CD14-positive monocyte (primary cell): ENCODE results near the gene TRAPPC14. TPM values are rescaled to one million over a fixed set of nuclear protein-coding genes. Genes with fewer than 3 reads are reported as not detected.

Source experiments
- DNase-seq, 3 donors: peaks; one replicate each; pipeline ENCODE4 v3.0.0-alpha.2; 2011 to 2022
- H2AFZ ChIP-seq: 2 replicates; pipeline ENCODE4 v1.6.0; 2012; ENCODE audit warnings: mild to moderate bottlenecking, low read depth, low read length, inconsistent platforms; ENCODE audit not compliant: insufficient read depth, poor library complexity, severe bottlenecking
- H3K27ac ChIP-seq, 2 donors: 1 replicate in 1 of 2; 2 replicates in 1 of 2; pipeline ENCODE4 v1.5.1; 2012 to 2013; ENCODE audit warnings: low read length in 2 of 2, control low read depth in 1 of 2, inconsistent platforms in 1 of 2, low read depth in 1 of 2, mild to moderate bottlenecking in 1 of 2
- H3K27me3 ChIP-seq, 2 donors: one replicate each; pipeline versions ENCODE4 v1.6.0 to v1.6.1; 2011 to 2013; ENCODE audit warnings: low read length in 2 of 2; ENCODE audit not compliant: control insufficient read depth in 2 of 2, insufficient read depth in 2 of 2
- H3K36me3 ChIP-seq, 2 donors: replicated peaks in 1 of 2; 1 replicate in 1 of 2; 2 replicates in 1 of 2; pipeline versions ENCODE4 v1.5.1 to v1.6.1; 2012 to 2013; ENCODE audit warnings: low read length in 2 of 2, control low read depth in 1 of 2, inconsistent platforms in 1 of 2, mild to moderate bottlenecking in 1 of 2; ENCODE audit not compliant: insufficient read depth in 2 of 2, control insufficient read depth in 1 of 2
- H3K4me1 ChIP-seq, 2 donors: 1 replicate in 1 of 2; 2 replicates in 1 of 2; pipeline versions ENCODE4 v1.5.1 to v1.6.1; 2012 to 2013; ENCODE audit warnings: low read length in 2 of 2, control low read depth in 1 of 2, inconsistent platforms in 1 of 2, mild to moderate bottlenecking in 1 of 2, moderate library complexity in 1 of 2; ENCODE audit not compliant: insufficient read depth in 2 of 2, control insufficient read depth in 1 of 2
- H3K4me2 ChIP-seq: replicated peaks from 2 replicates; pipeline ENCODE3; 2012; ENCODE audit warnings: low read length, moderate library complexity, mild to moderate bottlenecking; ENCODE audit not compliant: poor library complexity, severe bottlenecking; ENCODE audit errors: extremely low read depth
- H3K4me3 ChIP-seq, 3 experiments: fragments of 200-600 bp in 1 of 3; sonication (generic) in 1 of 3; replicated peaks in 1 of 3; 1 replicate in 2 of 3; 2 replicates in 1 of 3; pipeline ENCODE4 v1.5.1; 2011 to 2013; ENCODE audit warnings: low read length in 3 of 3, mild to moderate bottlenecking in 3 of 3, control low read depth in 2 of 3, low read depth in 2 of 3, inconsistent platforms in 1 of 3, moderate library complexity in 1 of 3
- H3K79me2 ChIP-seq: 2 replicates; pipeline ENCODE4 v1.6.0; 2012; ENCODE audit warnings: mild to moderate bottlenecking, control low read depth, inconsistent platforms, low read length, moderate library complexity; ENCODE audit not compliant: insufficient read depth
- H3K9ac ChIP-seq: 2 replicates; pipeline ENCODE4 v1.6.0; 2017; ENCODE audit warnings: low read length, mild to moderate bottlenecking; ENCODE audit not compliant: insufficient read depth, poor library complexity, severe bottlenecking
- H3K9me3 ChIP-seq, 2 donors: replicated peaks in 1 of 2; 1 replicate in 1 of 2; 2 replicates in 1 of 2; pipeline versions ENCODE4 v1.5.1 to v1.6.1; 2012 to 2013; ENCODE audit warnings: low read length in 2 of 2, control low read depth in 1 of 2; ENCODE audit not compliant: control insufficient read depth in 1 of 2, insufficient read depth in 1 of 2
- H4K20me1 ChIP-seq: 2 replicates; pipeline ENCODE4 v1.6.0; 2012; ENCODE audit warnings: mild to moderate bottlenecking, low read length, control low read depth, moderate library complexity; ENCODE audit not compliant: insufficient read depth
- H3K27ac Mint-ChIP-seq, 7 donors: one replicate each; pipeline ENCODE4 v1.8.0; 2020; ENCODE audit warnings: mild to moderate bottlenecking in 7 of 7, mixed read lengths in 7 of 7, moderate library complexity in 6 of 7, inconsistent platforms in 2 of 7
- H3K27me3 Mint-ChIP-seq, 3 donors: one replicate each; pipeline ENCODE4 v1.8.0; 2021 to 2022; ENCODE audit warnings: low read depth in 3 of 3, mild to moderate bottlenecking in 3 of 3, mixed read lengths in 3 of 3, moderate library complexity in 3 of 3, inconsistent platforms in 1 of 3
- H3K36me3 Mint-ChIP-seq, 2 donors: one replicate each; pipeline ENCODE4 v1.8.0; 2020; ENCODE audit warnings: mixed read lengths in 2 of 2, inconsistent platforms in 1 of 2, mild to moderate bottlenecking in 1 of 2
- H3K4me1 Mint-ChIP-seq: one replicate; pipeline ENCODE4 v1.8.0; 2020; ENCODE audit warnings: mild to moderate bottlenecking, mixed read lengths
- H3K4me3 Mint-ChIP-seq, 2 donors: one replicate each; pipeline ENCODE4 v1.8.0; 2020; ENCODE audit warnings: mild to moderate bottlenecking in 2 of 2, mixed read lengths in 2 of 2, moderate library complexity in 1 of 2
- H3K9me3 Mint-ChIP-seq, 7 donors: one replicate each; pipeline ENCODE4 v1.8.0; 2020 to 2022; ENCODE audit warnings: mixed read lengths in 7 of 7, mild to moderate bottlenecking in 6 of 7, moderate library complexity in 6 of 7, inconsistent platforms in 2 of 7
- CTCF ChIP-seq: fragments of 200-600 bp; IDR thresholded peaks from one replicate; pipeline ENCODE4 v1.8.0; 2022; ENCODE audit warnings: antibody characterized with exemption, mild to moderate bottlenecking
- WGBS: methylation state at CpG from one replicate; pipeline ENCODE4 v1.1.5; 2013; ENCODE audit warnings: missing lambda C conversion rate; ENCODE audit not compliant: insufficient coverage; 5-methylcytosine and 5-hydroxymethylcytosine counted together
- intact Hi-C, 2 donors: fragments of 100-400 bp; cut with micrococcal nuclease; formaldehyde crosslinking; loops; one replicate each; pipeline versions ENCODE4 v1.15.0 to v1.15.1; 2023
- polyA plus RNA-seq, 3 donors: library from polyadenylated mRNA; depleted of rRNA in 1 of 3; unstranded in 2 of 3; stranded (reverse) in 1 of 3; fragments of 300-500 nt in 2 of 3; fragments of >200 nt in 1 of 3; fragmentation: Illumina TruSeq in 2 of 3; gene quantifications; 1 replicate in 2 of 3; 2 replicates in 1 of 3; pipeline ENCODE4 v1.2.3, GENCODE V29; 2012 to 2021

The TRAPPC14 gene
- polyA plus RNA-seq, 3 donors = 1.0 to 38.4 (median 1.6) TPM

GRCh38 chr7:100157069-100157333, 1.5 kb downstream of the TRAPPC14 start:
- H3K27me3 Mint-ChIP-seq = peaks cover 0 to 9% (median 5%) of the 10 kb centered on the region in 3 donors
- H3K9me3 Mint-ChIP-seq = no peaks in the 10 kb centered on the region
- Histone ChIP-seq H4K20me1 (peaks cover 55% of the 10 kb centered on the region), H3K4me1 (peaks cover 58 to 69% of the 10 kb centered on the region in 2 donors), H2AFZ (no peak overlapping the region), H3K9ac (peak overlapping the region; percentile 86), H3K4me2 (peak overlapping the region; percentile 94), H3K4me3 (peak overlapping the region in 2 of 3 experiments; percentile 64 to 95), H3K27me3 (no peaks in the 10 kb centered on the region), H3K27ac (peak overlapping the region; percentile 32 to 58), H3K9me3 (no peaks in the 10 kb centered on the region), H3K79me2 (peaks cover 60% of the 10 kb centered on the region), H3K36me3 (peaks cover 36 to 38% of the 10 kb centered on the region in 2 donors)
- H3K36me3 Mint-ChIP-seq = peaks cover 39 to 52% of the 10 kb centered on the region in 2 donors
- peak overlapping the region; percentile 75 to 92 (median 83) for H3K27ac Mint-ChIP-seq
- DNase-seq = no peak
- 75% methylated on average over 2 of the region's 5 CpGs for WGBS
- peaks cover 56% of the 10 kb centered on the region for H3K4me1 Mint-ChIP-seq
- H3K4me3 Mint-ChIP-seq = peak overlapping the region; percentile 78 to 91
- TF ChIP-seq CTCF = no peak
- intact Hi-C loops = no loop called here

DNA sequence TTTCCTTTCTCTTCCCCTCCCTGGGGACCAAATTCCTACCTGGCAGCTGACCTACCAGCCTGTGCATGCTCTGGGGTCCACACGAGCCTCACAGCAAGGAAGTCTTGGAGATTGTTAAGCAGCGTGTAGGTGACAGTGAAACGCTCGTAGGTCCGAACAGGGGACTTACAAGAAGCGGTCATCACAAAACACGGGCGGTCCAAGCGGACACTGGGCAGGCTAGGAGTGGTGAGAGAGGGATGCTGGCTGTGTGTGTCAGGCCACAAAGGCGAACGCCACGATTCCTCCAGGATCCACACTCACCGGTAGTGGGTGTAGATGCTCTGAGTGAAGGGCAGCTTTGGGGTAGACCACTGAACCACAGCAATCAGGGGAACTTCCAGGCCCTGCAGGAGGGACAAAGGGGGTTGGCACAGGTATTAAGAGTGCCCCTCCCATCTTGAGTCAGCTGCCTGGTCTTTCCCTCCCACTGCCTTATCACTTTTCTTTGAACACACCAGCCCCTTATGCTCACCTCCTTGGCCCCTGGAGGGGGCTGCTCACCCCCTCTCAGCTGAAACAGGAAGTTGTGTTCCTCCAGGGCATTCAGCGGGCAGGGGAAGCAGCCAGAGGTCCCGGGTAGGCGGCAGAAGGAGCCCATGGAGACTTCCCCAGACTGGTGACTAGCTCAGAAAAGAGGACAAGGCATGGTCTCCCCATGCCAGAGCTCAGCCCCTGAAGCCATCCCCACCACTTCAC, 2.0 kb downstream of the TRAPPC14 start:
- Histone ChIP-seq H3K4me3 (peak overlapping the region in 2 of 3 experiments; percentile 64 to 95), H3K4me2 (peak overlapping the region; percentile 94), H3K9ac (peak overlapping the region; percentile 86), H4K20me1 (peaks cover 55% of the 10 kb centered on the region), H3K79me2 (peaks cover 65% of the 10 kb centered on the region), H3K27ac (peak overlapping the region; percentile 32 to 58), H3K9me3 (no peaks in the 10 kb centered on the region), H3K27me3 (no peaks in the 10 kb centered on the region), H3K36me3 (peaks cover 36 to 38% of the 10 kb centered on the region in 2 donors), H2AFZ (no peak overlapping the region), H3K4me1 (peaks cover 63 to 74% of the 10 kb centered on the region in 2 donors)
- peaks cover 41 to 55% of the 10 kb centered on the region in 2 donors for H3K36me3 Mint-ChIP-seq
- no peak for TF ChIP-seq CTCF
- peak overlapping the region; percentile 78 to 91 for H3K4me3 Mint-ChIP-seq
- intact Hi-C loops = no loop called here
- peaks cover 61% of the 10 kb centered on the region for H3K4me1 Mint-ChIP-seq
- no peaks in the 10 kb centered on the region for H3K9me3 Mint-ChIP-seq
- DNase-seq = peak; percentile 41 to 59 (median 45)
- peaks cover 0 to 7% (median 2%) of the 10 kb centered on the region in 3 donors for H3K27me3 Mint-ChIP-seq
- 67% methylated on average over 9 of the region's 16 CpGs for WGBS
- peak overlapping the region; percentile 75 to 92 (median 83) for H3K27ac Mint-ChIP-seq
